SK-N-SH (cell line): Measurements from ENCODE around the gene OBP2A.

Experiments used
- CTCF ChIP-seq: fragments of 200-600 bp; sonication (generic); IDR thresholded peaks from 2 replicates; pipeline ENCODE4 v1.6.1; 2017; ENCODE audit warnings: antibody characterized with exemption, mild to moderate bottlenecking, moderate library complexity
- MAX ChIP-seq: IDR thresholded peaks from 2 replicates; pipeline ENCODE4 v1.4.0; 2012; ENCODE audit warnings: low read depth
- PBX3 ChIP-seq: IDR thresholded peaks from 2 replicates; pipeline ENCODE4; 2012
- RFX5 ChIP-seq: IDR thresholded peaks from 2 replicates; pipeline ENCODE4 v1.6.1; 2012; ENCODE audit warnings: mild to moderate bottlenecking, improper control_type of control experiment, low read length
- RXRA ChIP-seq: IDR thresholded peaks from 2 replicates; pipeline ENCODE4 v1.4.0; 2012; ENCODE audit warnings: low read depth, mild to moderate bottlenecking, borderline replicate concordance

GRCh38 chr9:135555203-135555602, 9.3 kb downstream of the OBP2A start:
- TF ChIP-seq CTCF (no peak), MAX (no peak), PBX3 (no peak), RFX5 (no peak), RXRA (no peak)
